ENCODE results near the gene PCNX2.

GRCh38 chr1:233012021-233012420, 283.5 kb downstream of the PCNX2 start:
- TF ChIP-seq CTCF (IDR thresholded peaks at IDR 0.05; ENCODE audit: low read length) (no peak), EZH2 (optimal IDR thresholded peaks at IDR 0.05; ENCODE audit: low read depth, low read length) (no peak), EZH2phosphoT487 (IDR thresholded peaks at IDR 0.05; ENCODE audit: low read length) (no peak)
